Coronary artery (tissue), 2 donors: ENCODE data around the gene C1QTNF1.

Experiments
- DNase-seq: peaks from one replicate; pipeline ENCODE4 v3.0.0-alpha.2; 2017; ENCODE audit warnings: low spot score
- H3K27ac ChIP-seq, 2 donors: fragments of 200-600 bp; sonication (generic); one replicate each; pipeline ENCODE4 v1.5.1; 2016 to 2019
- H3K4me3 ChIP-seq: fragments of 200-600 bp; sonication (generic); 2 replicates; pipeline ENCODE4 v1.5.1; 2016; ENCODE audit warnings: mild to moderate bottlenecking, moderate library complexity
- TF ChIP-seq, protein P1 (sequence below): fragments of 200-600 bp; sonication (generic); IDR thresholded peaks from one replicate; pipeline ENCODE4 v1.5.1; 2019; ENCODE audit warnings: antibody characterized with exemption

The C1QTNF1 gene

DNA sequence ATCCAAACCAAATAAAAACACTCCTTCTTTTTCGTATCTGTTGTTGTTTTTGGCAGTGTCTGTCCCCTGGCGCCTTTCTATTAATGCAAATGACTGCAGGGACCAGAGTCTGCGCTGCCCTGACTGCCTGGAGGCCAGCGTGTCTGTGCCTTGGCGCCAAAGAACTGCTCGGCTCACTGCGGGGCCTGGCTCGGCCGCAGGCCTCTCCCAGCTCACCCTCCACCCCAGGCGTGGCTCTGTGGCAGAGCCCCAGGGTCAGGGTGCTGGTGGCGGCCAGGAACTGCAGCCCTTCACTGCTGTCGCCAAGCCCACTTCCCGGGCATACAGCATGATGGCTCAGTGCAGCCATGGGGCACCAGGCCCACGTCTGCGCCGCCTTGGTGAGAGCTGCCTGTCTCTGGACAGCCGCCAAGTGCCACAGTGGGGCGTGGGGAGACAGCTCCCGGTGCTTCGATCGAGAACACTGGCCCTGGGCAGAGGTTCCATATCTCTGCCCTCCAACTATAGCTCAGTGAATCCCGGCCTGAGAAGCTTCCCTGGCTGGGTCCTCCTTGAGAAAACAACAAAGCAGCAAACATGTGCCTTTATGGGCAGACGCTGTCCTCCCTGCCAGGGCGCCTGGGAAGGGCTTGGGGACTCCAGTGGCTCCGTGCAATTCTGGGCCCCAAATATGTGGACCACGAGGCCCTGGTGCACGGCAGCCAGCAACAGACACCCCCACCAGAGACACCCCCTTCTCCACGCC is 25.5 kb upstream of the C1QTNF1 start:
- TF ChIP-seq, protein P1, sequence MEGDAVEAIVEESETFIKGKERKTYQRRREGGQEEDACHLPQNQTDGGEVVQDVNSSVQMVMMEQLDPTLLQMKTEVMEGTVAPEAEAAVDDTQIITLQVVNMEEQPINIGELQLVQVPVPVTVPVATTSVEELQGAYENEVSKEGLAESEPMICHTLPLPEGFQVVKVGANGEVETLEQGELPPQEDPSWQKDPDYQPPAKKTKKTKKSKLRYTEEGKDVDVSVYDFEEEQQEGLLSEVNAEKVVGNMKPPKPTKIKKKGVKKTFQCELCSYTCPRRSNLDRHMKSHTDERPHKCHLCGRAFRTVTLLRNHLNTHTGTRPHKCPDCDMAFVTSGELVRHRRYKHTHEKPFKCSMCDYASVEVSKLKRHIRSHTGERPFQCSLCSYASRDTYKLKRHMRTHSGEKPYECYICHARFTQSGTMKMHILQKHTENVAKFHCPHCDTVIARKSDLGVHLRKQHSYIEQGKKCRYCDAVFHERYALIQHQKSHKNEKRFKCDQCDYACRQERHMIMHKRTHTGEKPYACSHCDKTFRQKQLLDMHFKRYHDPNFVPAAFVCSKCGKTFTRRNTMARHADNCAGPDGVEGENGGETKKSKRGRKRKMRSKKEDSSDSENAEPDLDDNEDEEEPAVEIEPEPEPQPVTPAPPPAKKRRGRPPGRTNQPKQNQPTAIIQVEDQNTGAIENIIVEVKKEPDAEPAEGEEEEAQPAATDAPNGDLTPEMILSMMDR, result no peak
- Histone ChIP-seq H3K4me3 (peak overlapping the region; percentile 7), H3K27ac (peak overlapping the region; percentile 63 to 82)
- DNase-seq, result peak; percentile 88

GRCh38 chr17:78999056-78999768 is 24.8 kb upstream of the C1QTNF1 start:
- DNase-seq, result peak; percentile 72
- H3K27ac ChIP-seq, result peak overlapping the region; percentile 63 to 82
- TF ChIP-seq, protein P1, result no peak
- peak overlapping the region; percentile 7 for H3K4me3 ChIP-seq

DNA sequence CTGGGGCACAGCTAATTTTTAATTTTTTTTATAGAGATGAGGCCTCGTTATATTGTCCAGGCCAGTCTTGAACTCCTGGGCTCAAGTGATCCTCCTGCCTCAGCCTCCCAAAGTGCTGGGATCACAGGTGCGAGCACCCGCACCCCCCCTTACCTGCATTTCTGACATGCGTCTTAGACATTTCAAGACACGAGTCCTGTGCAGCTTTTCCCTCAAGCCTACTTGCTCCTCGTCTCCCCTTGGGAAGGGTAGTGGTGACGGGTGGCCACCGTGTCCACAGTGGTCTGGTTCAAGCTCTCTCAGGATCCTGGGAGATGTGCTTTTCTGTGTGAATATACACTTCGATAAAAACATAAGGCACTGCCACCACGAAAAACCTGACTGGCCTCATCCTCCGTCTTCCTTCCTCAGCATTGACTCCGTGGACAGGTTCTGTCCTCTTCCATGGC is 24.0 kb upstream of the C1QTNF1 start:
- TF ChIP-seq, protein P1, result no peak
- Histone ChIP-seq H3K27ac (no peak overlapping the region), H3K4me3 (no peak overlapping the region)
- DNase-seq, result no peak

GRCh38 chr17:79000396-79001189 is 23.4 kb upstream of the C1QTNF1 start:
- H3K27ac ChIP-seq, result peak overlapping the region in 1 of 2 donors; percentile 15
- TF ChIP-seq, protein P1, result no peak
- DNase-seq, result peak; percentile 63
- H3K4me3 ChIP-seq, result no peak overlapping the region

- TF ChIP-seq, protein P1, result no peak
- peak; percentile 62 for DNase-seq
- peak overlapping the region in 1 of 2 donors; percentile 31 for H3K27ac ChIP-seq
- H3K4me3 ChIP-seq, result no peak overlapping the region
Measured at GRCh38 chr17:79001190-79002020, 22.6 kb upstream of the C1QTNF1 start.

- no peak for DNase-seq
- Histone ChIP-seq H3K4me3 (no peak overlapping the region), H3K27ac (no peak overlapping the region)
- TF ChIP-seq, protein P1, result no peak
Measured at GRCh38 chr17:79002291-79002690, 21.7 kb upstream of the C1QTNF1 start.
